Skeletal muscle cell (primary cell): Measurements from ENCODE around the gene ANKRD11.

ENCODE experiments used
- DNase-seq: peaks from one replicate; pipeline ENCODE4 v3.0.0-alpha.2; 2010; ENCODE audit warnings: low read depth
- H3K4me3 ChIP-seq: 2 replicates; pipeline ENCODE4 v1.5.1; 2011; ENCODE audit warnings: low read depth, mild to moderate bottlenecking, control low read depth, low read length, moderate library complexity

ANKRD11 gene

GRCh38 chr16:89417352-89417751 lies 73.0 kb downstream of the ANKRD11 start:
- no peak overlapping the region for H3K4me3 ChIP-seq
- no peak for DNase-seq

- H3K4me3 ChIP-seq: no peak overlapping the region
- DNase-seq: no peak
These were observed 76.4 kb downstream of the ANKRD11 start for GRCh38 chr16:89413811-89414585.

GRCh38 chr16:89412811-89413210 lies 77.5 kb downstream of the ANKRD11 start:
- DNase-seq: no peak
- no peak overlapping the region for H3K4me3 ChIP-seq

- no peak overlapping the region for H3K4me3 ChIP-seq
These were observed 79.0 kb downstream of the ANKRD11 start for GRCh38 chr16:89411335-89411850.

GRCh38 chr16:89410794-89411309 lies 79.5 kb downstream of the ANKRD11 start:
- DNase-seq: peak; percentile 84
- no peak overlapping the region for H3K4me3 ChIP-seq

More at GRCh38 chr16:89411335-89411850, 79.0 kb downstream of the ANKRD11 start:
- no peak for DNase-seq

- DNase-seq: no peak
- no peak overlapping the region for H3K4me3 ChIP-seq
These were observed 80.0 kb downstream of the ANKRD11 start for GRCh38 chr16:89410322-89410721.

GRCh38 chr16:89409161-89409711 lies 81.1 kb downstream of the ANKRD11 start:
- no peak overlapping the region for H3K4me3 ChIP-seq
- DNase-seq: no peak

GRCh38 chr16:89408315-89408714 lies 82.0 kb downstream of the ANKRD11 start:
- DNase-seq: no peak
- H3K4me3 ChIP-seq: no peak overlapping the region

GRCh38 chr16:89407925-89408300 lies 82.4 kb downstream of the ANKRD11 start:
- no peak for DNase-seq
- no peak overlapping the region for H3K4me3 ChIP-seq

- no peak overlapping the region for H3K4me3 ChIP-seq
- DNase-seq: no peak
These were observed 83.0 kb downstream of the ANKRD11 start for GRCh38 chr16:89407282-89407924.

GRCh38 chr16:89406277-89406888 lies 84.0 kb downstream of the ANKRD11 start:
- DNase-seq: no peak
- no peak overlapping the region for H3K4me3 ChIP-seq

GRCh38 chr16:89404561-89404960 lies 85.8 kb downstream of the ANKRD11 start:
- DNase-seq: no peak
- no peak overlapping the region for H3K4me3 ChIP-seq

- no peak for DNase-seq
- H3K4me3 ChIP-seq: no peak overlapping the region
These were observed 87.4 kb downstream of the ANKRD11 start for GRCh38 chr16:89402962-89403361.

- DNase-seq: peak; percentile 54
- no peak overlapping the region for H3K4me3 ChIP-seq
These were observed 88.5 kb downstream of the ANKRD11 start for GRCh38 chr16:89401641-89402445.

GRCh38 chr16:89401205-89401604 lies 89.2 kb downstream of the ANKRD11 start:
- no peak overlapping the region for H3K4me3 ChIP-seq
- DNase-seq: no peak

- no peak for DNase-seq
- no peak overlapping the region for H3K4me3 ChIP-seq
These were observed 89.6 kb downstream of the ANKRD11 start for GRCh38 chr16:89400740-89401139.

- DNase-seq: no peak
- H3K4me3 ChIP-seq: no peak overlapping the region
These were observed 91.4 kb downstream of the ANKRD11 start for GRCh38 chr16:89398924-89399323.

- DNase-seq: no peak
- H3K4me3 ChIP-seq: no peak overlapping the region
These were observed 93.0 kb downstream of the ANKRD11 start for GRCh38 chr16:89397331-89397861.

- DNase-seq: no peak
- H3K4me3 ChIP-seq: no peak overlapping the region
These were observed 94.2 kb downstream of the ANKRD11 start for GRCh38 chr16:89396156-89396555.
